Myocyte (in vitro differentiated cells): ENCODE data around the gene CAMKK2. TPM values are rescaled to one million over a fixed set of nuclear protein-coding genes. Genes with fewer than 3 reads are reported as not detected.
"Not testable (repeated sequence)": the region's sequence is repeated elsewhere in the genome, so short reads cannot be mapped to it uniquely, and the experiment has no call there.

ENCODE experiments used
- DNase-seq: peaks from one replicate; pipeline ENCODE4 v3.0.0-alpha.2; 2012; ENCODE audit warnings: low read depth
- polyA plus RNA-seq: library from polyadenylated mRNA; unstranded; fragments of >200 nt; gene quantifications from one replicate; pipeline ENCODE4 v1.2.1, GENCODE V29; 2012; ENCODE audit warnings: missing spikeins
- total RNA-seq: library from RNA; depleted of rRNA; stranded (reverse); fragments of >200 nt; gene quantifications from 2 replicates; pipeline ENCODE4 v1.2.3, GENCODE V29; 2014

CAMKK2 gene
- total RNA-seq, result 10.6 and 20.5 TPM in 2 replicates
- 25.8 TPM for polyA plus RNA-seq

- peak; percentile 83 for DNase-seq
Measured at GRCh38 chr12:121296618-121297434, at the start of gene CAMKK2. TSS of gene CAMKK2 (minus strand) at chr12:121296709. CDS start at chr12:121274526, 22,183 bp downstream.

GRCh38 chr12:121345151-121345815 lies 48.8 kb upstream of the CAMKK2 start:
- no peak for DNase-seq

GRCh38 chr12:121344506-121344905 lies 48.0 kb upstream of the CAMKK2 start:
- no peak for DNase-seq

DNA sequence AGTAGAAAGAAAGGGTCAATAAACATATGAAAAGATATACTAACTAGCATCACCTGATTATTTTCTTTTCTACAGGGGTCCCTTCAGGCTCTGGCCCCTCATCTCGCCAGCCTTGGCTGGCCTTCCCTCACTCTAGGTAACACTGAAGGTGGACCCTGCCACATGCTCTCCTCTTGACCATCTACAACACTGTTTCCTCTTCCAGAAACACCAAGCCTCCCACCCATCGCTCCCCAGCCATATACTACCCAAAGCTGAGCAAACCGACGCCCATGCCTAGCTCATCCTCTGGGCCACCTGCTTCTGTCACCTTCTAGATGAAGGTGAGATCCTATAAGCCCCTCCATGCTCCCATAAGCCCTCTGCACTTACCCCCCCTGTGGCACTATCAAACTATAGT lies 40.9 kb upstream of the CAMKK2 start:
- no peak for DNase-seq

- DNase-seq, result peak; percentile 62
Measured at GRCh38 chr12:121334513-121335343, 38.2 kb upstream of the CAMKK2 start.

- DNase-seq, result no peak
Measured at GRCh38 chr12:121333747-121334146, 37.2 kb upstream of the CAMKK2 start.

DNA sequence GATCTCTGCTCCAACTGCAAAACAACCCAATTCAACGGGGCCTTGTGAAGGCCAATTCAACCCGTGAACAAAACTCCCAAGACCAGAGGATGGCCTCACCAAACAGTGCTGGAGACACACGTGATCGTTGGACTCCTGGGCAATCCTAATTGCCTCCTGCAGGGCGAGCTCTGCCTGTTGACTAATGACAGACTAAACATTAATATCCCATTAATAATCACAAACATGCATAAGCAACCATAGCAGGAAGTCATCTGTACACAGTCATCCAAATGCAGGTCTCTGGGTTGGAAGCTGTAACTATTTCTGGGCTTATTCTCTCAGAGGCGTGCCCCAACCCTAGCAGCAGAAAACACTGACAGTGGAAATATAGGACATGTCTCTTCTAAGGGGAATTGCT lies 34.7 kb upstream of the CAMKK2 start:
- DNase-seq, result no peak

- DNase-seq, result no peak
Measured at GRCh38 chr12:121330692-121331091, 34.2 kb upstream of the CAMKK2 start.

- DNase-seq, result no peak
Measured at GRCh38 chr12:121330195-121330594, 33.7 kb upstream of the CAMKK2 start.

DNA sequence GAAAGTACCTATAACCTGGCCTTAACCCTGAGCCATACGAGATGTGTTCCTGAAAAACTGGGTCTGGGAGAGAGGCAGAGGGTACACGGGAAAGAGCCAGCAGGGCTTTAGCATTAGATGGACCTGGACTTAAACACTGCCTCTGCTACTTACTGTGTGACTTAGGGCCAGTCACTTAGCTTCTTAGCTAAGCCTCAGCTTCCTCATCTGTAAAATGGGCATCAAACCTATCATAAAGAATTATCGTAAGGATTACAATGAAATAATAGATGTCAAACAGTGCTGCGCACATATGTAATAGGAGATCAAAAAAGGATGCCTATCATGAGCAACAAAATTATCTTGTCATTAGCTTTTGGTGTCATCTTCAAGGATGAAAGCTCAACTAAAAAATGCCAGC lies 32.1 kb upstream of the CAMKK2 start:
- DNase-seq, result no peak

DNA sequence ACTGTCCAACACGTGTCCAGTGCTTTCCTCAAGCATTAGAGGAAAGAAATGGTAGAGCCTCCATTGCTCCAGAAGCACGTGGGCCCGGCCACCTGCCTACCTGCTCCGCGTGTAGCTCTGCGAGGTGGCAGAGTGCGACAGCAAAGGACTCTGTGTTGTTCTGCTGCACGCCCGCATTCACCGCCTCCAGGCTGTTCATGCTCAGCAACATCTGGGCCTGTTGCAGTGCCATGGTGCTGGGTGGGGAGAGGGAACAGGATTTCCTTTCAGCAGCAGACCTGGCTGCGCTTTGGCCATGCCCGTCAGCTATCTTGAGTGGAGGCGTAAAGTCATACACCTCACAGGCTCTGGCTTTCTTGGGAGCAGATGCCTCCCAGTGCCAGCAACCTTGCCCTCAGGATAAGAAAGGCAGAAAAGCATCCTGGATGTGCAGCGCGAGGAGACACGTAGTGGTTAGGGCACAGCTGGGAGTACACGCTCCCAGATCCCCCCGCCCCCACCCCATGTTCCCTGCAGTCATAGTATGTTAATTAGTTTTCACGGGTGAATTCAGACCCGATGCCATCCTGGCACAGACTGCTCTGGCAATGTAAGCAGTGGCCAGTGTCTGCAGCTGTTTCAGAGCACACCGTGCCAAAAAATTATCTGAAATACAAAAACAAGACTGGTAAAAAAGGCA lies 30.6 kb upstream of the CAMKK2 start:
- DNase-seq, result peak; percentile 16

DNA sequence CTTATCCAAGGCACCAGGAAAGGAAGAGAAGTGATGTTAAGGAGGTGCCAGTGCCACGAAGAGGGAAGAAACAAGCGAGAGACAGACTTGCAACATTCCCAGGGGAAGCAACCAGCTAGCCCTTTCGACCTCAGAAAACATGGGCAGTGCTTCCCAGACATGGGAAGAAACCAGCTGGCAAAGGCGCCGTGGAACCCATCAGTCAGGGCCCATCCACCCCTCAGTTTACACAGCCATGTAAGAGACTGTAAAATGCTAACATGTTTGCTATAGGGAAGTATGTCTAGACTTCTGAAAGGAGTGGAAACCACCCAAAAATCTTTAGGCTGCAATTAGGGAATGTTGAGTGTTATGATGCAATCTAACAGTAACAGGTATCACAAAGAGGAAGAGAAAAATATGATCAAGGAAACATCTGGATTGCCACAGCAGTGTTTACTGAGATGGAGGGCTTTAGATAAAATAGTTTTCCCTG lies 29.4 kb upstream of the CAMKK2 start:
- no peak for DNase-seq

GRCh38 chr12:121323908-121324307 lies 27.4 kb upstream of the CAMKK2 start:
- no peak for DNase-seq

DNA sequence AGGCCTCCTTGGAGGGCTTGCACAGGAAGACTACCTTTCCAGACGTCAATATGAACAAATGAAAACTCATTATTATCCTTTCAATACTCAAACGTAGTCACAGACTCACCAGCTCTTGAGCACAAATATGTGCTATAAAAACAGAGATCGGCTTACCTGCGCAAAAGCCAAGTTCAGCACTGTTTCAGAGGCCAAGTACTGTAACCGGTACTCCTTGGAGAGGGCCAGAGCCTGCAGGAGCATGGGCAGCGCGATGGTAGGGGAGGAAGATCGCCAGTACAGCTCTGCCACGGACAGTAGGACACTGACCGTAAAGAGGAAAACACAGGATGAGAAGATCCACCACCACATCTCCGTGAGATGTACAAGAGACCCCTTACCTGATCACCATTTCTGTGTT lies 21.6 kb upstream of the CAMKK2 start:
- DNase-seq, result no peak

DNA sequence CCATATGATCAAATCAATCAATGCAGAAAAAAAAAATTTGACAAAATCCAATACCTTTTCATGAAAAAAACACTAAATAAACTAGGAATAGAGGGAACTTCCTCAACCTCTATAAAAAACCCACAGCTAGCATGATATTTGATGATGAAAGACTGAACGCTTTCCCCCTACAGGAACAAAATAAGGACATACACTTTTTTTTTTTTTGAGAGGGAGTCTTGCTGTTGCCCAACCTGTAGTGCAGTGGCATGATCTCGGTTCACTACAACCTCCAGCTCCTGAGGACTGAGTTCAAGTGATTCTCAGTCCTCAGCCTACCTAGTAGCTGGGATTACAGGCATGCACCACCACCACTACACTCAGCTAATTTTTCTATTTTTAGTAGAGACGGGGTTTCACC lies 17.9 kb upstream of the CAMKK2 start:
- no peak for DNase-seq

- not testable (repeated sequence) for DNase-seq
Measured at GRCh38 chr12:121310231-121310630, 13.7 kb upstream of the CAMKK2 start.

- DNase-seq, result not testable (repeated sequence)
Measured at GRCh38 chr12:121307397-121307796, 10.9 kb upstream of the CAMKK2 start.

- no peak for DNase-seq
Measured at GRCh38 chr12:121304306-121304705, 7.8 kb upstream of the CAMKK2 start.

- DNase-seq, result no peak
Measured at GRCh38 chr12:121301876-121302275, 5.4 kb upstream of the CAMKK2 start.

DNA sequence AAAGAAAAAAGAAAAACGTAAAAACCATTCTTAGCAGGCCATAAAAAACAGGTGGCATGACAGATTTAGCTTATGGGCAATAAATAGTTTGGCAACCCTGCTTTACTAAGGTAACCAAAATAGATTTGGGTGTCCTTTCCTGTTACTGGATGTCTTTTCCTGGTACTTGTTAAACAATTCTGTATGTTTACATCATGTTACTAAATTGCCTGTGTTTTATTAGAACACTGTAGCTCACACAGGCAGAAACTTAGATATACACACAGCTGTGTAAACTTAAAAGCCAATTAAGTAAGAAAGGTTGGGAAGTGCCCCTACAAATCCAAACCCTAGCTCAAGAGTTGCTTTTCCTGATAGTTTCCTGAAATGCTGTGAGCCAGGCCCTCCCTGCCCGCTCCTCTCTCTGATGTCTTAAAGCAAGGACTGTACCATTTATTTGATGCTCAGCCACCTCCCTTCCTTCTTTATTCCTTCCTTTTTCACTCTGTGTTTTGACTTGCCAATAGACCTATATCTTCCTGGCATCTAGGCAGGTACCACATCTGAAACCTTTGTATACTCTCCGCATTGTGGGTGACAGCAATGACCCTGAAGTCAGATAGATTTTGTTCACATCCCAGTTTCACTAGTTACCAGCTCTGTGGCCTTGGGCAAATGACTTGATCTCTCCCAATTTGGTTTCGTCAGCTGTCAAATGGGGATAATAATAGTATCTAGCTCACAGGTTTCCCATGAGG lies 3.7 kb upstream of the CAMKK2 start:
- DNase-seq, result peak; percentile 29
